ENCODE results near the gene UBAP2.

- TF ChIP-seq TCF12 (IDR thresholded peaks at IDR 0.05; ENCODE audit: low read depth) (no peak), TAF1 (IDR thresholded peaks at IDR 0.05; ENCODE audit: low read depth) (no peak), FOXM1 (IDR thresholded peaks at IDR 0.05; ENCODE audit: borderline replicate concordance, low read depth) (no peak)
Measured at GRCh38 chr9:34089311-34089710, 40.6 kb upstream of the UBAP2 start.

All from Ishikawa (cell line).